ENCODE measurements around the gene ZRANB3.
"Not testable (repeated sequence)": the region's sequence is repeated elsewhere in the genome, so short reads cannot be mapped to it uniquely, and the experiment has no call there.

ZRANB3 gene

DNA sequence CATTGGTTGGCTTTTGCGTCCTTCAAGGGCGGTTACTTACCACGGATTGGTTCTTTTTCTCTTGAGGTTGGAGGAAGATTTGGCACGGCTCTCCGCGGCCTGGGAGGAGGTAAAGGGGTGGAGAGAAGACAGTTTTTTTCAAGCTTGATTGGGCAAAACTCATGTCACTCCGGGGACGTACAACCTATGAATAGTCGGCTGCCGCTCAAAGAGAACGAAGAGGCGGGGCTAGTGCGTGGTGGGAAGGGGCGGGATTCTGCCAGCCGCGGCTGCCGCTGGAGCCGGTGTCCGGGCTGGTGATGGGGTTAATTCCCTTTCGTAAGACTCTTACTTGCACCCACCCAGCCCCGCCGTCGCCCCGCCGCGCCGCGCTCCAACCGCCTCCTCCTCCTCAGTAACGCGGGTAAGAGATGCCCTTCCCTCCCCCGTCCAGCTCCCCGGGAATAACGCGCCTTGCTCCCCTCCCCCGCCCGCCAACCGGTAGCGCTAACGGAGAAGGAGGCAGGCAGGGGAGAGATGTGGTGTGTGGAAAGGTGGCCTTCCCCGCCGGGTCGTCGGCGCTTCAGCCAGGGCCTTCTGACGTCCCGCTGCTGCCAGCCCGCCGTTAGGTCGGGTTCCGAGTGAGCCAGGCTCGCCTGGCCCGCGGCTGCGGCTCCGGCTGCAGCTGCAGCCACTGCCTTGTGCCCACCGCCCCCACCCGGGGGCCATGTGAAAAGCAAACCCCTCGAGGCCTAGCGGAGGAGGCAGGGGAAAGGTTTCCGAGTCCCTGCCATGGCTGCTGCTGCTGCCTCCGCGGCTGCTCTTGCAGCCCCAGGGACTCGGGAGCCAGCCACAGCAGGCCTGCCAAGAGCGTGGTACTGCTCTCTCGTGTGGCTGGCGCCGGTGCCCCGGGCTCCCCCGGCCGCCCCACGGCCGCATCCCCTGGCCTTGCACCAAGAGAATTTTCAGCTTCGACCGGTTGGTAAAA is 496 bp upstream of the ZRANB3 start, which contains the start of gene R3HDM1:
TSS of gene R3HDM1 (plus strand) at position 254 of the 967 bp plus-strand sequence. CDS start 73,362 bp downstream, outside the sequence.
- Histone ChIP-seq H3K9ac (ENCODE audit: low read length) (peak within 1 kb of the TSS; percentile 79), H3K4me3 (ENCODE audit: low read length) (peak within 1 kb of the TSS; percentile 86), H3K27ac (ENCODE audit: low read depth, low read length) (peak within 1 kb of the TSS; percentile 94), H3K36me3 (ENCODE audit: control insufficient read depth, insufficient read depth, low read length) (no peaks in the 10 kb centered on the region), H3K4me1 (ENCODE audit: control insufficient read depth, insufficient read depth, low read length) (no peaks in the 10 kb centered on the region), H3K27me3 (ENCODE audit: control insufficient read depth, insufficient read depth, low read length) (no peaks in the 10 kb centered on the region)

DNA sequence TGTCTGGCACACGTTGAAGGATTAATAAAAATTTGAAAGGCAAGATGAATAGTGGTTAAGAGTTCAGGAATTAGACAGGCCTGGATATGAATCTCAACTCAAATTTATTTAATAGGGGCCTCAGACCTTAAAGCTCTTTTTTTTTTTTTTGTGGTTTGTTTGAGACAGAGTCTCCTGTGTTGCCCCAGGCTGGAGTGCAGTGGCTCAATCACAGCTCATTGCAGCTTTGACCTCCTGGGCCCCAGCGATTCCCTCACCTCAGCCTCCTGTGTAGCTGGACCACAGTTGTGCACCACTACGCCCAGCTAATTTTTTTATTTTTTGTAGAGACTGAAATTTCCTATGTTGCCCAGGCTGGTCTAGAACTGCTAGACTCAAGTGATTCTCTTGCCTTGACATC is 3.0 kb downstream of the ZRANB3 start:
- Histone ChIP-seq H3K9ac (ENCODE audit: low read length) (no peak overlapping the region), H3K4me3 (ENCODE audit: low read length) (no peak overlapping the region), H3K4me1 (ENCODE audit: control insufficient read depth, insufficient read depth, low read length) (no peaks in the 10 kb centered on the region), H3K27ac (ENCODE audit: low read depth, low read length) (no peak overlapping the region), H3K36me3 (ENCODE audit: control insufficient read depth, insufficient read depth, low read length) (no peaks in the 10 kb centered on the region), H3K27me3 (ENCODE audit: control insufficient read depth, insufficient read depth, low read length) (no peaks in the 10 kb centered on the region)

DNA sequence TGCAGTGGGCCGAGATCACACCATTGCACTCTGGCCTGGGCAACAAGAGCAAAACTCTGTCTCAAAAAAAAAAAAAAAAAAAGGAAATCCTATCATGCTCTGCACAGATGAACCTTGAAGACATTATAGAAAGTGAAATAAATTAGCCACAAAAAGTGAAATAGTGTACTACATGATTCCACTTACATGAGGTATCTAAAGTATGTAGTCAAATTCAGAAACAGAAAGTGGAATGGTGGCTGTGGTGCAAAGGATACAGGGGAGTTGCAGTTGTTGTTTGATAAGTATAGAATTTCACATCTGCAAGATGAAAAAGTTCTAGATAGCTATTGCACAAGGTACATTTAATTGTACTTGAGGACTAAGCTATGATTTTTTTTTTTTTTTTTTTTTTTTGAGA is 5.2 kb downstream of the ZRANB3 start:
- no peak overlapping the region for H3K27ac ChIP-seq (ENCODE audit: low read depth, low read length)
- no peaks in the 10 kb centered on the region for H3K36me3 ChIP-seq (ENCODE audit: control insufficient read depth, insufficient read depth, low read length)
- no peaks in the 10 kb centered on the region for H3K4me1 ChIP-seq (ENCODE audit: control insufficient read depth, insufficient read depth, low read length)
- H3K9ac ChIP-seq (ENCODE audit: low read length), result no peak overlapping the region
- no peaks in the 10 kb centered on the region for H3K27me3 ChIP-seq (ENCODE audit: control insufficient read depth, insufficient read depth, low read length)
- no peak overlapping the region for H3K4me3 ChIP-seq (ENCODE audit: low read length)

DNA sequence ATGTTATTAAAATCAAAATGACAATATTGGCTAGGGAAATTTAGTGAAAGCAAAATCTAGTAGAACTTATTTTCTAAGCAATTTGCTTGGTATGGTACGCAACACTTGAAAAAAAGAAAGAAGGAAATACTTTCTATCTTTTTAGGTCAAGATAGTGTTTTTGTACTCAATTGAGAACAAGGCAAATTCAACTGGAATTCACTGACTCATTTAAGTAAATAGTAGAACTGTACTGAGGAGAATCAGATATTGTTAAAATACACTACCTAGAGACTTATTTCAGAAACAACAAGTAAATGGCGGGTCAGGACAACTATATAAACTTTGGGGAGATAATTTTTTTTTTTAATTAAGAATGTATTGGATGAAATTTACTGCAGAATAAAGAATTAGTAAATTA is 18.9 kb downstream of the ZRANB3 start:
- Histone ChIP-seq H3K4me1 (ENCODE audit: control insufficient read depth, insufficient read depth, low read length) (no peaks in the 10 kb centered on the region), H3K36me3 (ENCODE audit: control insufficient read depth, insufficient read depth, low read length) (no peaks in the 10 kb centered on the region), H3K4me3 (ENCODE audit: low read length) (no peak overlapping the region), H3K9ac (ENCODE audit: low read length) (no peak overlapping the region), H3K27me3 (ENCODE audit: control insufficient read depth, insufficient read depth, low read length) (no peaks in the 10 kb centered on the region), H3K27ac (ENCODE audit: low read depth, low read length) (no peak overlapping the region)

DNA sequence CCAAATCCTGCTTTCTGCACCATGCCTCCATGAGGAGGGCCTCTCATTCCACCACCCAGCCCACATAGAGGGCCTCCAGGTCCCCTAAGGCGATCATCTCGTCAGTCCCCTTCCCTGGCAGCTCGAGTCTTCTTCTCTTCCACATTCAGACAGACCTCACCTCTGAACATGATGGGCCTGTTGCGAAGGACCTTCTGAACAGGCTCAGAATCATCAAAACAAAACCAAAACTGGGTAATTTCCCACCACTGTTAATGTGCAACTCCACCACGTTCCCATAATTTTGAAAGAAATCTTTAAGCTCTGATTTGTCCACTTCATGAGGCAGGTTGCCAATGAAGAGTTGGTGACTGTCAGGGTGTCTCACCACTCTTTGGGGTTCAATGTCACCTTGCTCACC is 20.4 kb downstream of the ZRANB3 start:
- Histone ChIP-seq H3K4me1 (ENCODE audit: control insufficient read depth, insufficient read depth, low read length) (no peaks in the 10 kb centered on the region), H3K4me3 (ENCODE audit: low read length) (no peak overlapping the region), H3K9ac (ENCODE audit: low read length) (no peak overlapping the region), H3K36me3 (ENCODE audit: control insufficient read depth, insufficient read depth, low read length) (no peaks in the 10 kb centered on the region), H3K27me3 (ENCODE audit: control insufficient read depth, insufficient read depth, low read length) (no peaks in the 10 kb centered on the region), H3K27ac (ENCODE audit: low read depth, low read length) (no peak overlapping the region)

DNA sequence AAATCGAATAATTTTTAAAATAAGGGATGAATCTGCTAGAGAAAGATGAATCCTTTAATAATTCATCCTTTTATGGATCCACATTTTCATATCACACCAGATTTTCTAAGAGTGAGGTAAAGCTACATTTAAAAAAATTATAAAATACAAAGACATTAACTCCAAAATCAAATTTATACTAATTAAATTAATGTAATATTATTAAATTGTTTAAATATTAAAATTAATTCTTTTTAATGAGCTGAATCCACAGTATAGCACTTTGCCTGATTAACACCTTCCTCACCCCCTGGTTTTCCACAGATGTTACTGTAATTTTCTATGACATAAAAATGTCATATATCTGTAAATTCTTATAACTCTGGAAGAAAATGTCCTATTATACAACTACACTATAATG is 26.2 kb downstream of the ZRANB3 start:
- Histone ChIP-seq H3K4me3 (ENCODE audit: low read length) (no peak overlapping the region), H3K27ac (ENCODE audit: low read depth, low read length) (no peak overlapping the region), H3K4me1 (ENCODE audit: control insufficient read depth, insufficient read depth, low read length) (no peaks in the 10 kb centered on the region), H3K27me3 (ENCODE audit: control insufficient read depth, insufficient read depth, low read length) (no peaks in the 10 kb centered on the region), H3K9ac (ENCODE audit: low read length) (no peak overlapping the region), H3K36me3 (ENCODE audit: control insufficient read depth, insufficient read depth, low read length) (no peaks in the 10 kb centered on the region)

DNA sequence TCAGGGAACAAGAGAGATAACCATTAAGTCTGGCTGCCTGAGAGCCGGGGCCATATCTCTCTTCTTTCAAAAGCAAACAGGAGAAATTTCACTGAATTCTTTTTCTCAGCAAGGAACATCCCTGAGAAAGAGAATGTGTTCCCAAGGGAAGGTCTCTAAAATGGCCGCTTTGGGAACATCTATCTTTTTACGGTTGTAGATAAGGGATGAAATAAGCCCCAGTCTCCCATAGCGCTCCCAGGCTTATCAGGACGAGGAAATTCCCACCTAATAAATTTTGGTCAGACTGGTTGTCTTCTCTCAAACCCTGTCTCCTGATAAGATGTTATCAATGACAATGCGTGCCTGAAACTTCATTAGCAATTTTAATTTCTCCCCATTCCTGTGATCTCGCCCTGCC is 32.4 kb downstream of the ZRANB3 start:
- H3K9ac ChIP-seq (ENCODE audit: low read length); H3K4me1 ChIP-seq (ENCODE audit: control insufficient read depth, insufficient read depth, low read length); H3K27ac ChIP-seq (ENCODE audit: low read depth, low read length); H3K4me3 ChIP-seq (ENCODE audit: low read length); H3K27me3 ChIP-seq (ENCODE audit: control insufficient read depth, insufficient read depth, low read length); H3K36me3 ChIP-seq (ENCODE audit: control insufficient read depth, insufficient read depth, low read length): not testable (repeated sequence)

DNA sequence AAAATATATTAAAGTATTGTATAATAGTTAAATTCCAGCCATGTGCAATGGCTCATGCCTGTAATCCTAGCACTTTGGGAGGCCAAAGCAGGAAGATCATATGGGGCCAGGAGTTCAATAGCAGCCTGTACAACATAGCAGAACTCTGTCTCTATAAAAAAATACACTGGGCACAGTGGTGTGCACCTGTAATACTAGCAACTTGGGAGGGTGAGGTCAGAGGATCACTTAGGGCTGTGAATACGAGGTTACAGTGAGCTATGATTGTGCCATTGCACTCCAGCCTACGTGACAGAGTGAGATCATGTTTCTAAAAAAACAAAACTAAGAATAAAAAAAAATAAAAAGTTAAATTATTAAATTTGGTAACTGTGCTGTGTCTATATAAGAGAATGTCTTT is 36.1 kb downstream of the ZRANB3 start:
- H3K27me3 ChIP-seq (ENCODE audit: control insufficient read depth, insufficient read depth, low read length), result no peaks in the 10 kb centered on the region
- no peaks in the 10 kb centered on the region for H3K4me1 ChIP-seq (ENCODE audit: control insufficient read depth, insufficient read depth, low read length)
- H3K9ac ChIP-seq (ENCODE audit: low read length), result no peak overlapping the region
- H3K4me3 ChIP-seq (ENCODE audit: low read length), result no peak overlapping the region
- H3K36me3 ChIP-seq (ENCODE audit: control insufficient read depth, insufficient read depth, low read length), result no peaks in the 10 kb centered on the region
- no peak overlapping the region for H3K27ac ChIP-seq (ENCODE audit: low read depth, low read length)

DNA sequence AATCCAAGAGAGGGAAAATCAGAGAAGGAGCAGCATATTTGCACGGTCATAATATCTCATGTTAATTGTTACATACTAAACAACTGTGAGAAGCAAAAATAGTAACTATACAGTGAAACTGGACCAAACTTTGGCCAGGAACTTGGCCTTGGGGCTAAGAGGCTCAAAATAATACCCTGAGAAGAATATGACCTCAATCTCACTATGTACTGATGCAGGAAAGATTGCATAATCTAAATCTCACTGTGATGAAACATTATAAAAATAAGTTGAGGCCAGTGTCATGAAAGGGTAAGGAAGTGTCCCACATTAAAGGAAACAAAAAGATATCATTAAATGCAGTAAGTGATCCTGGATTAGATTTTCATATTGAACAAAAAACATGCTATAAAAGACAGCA is 36.5 kb downstream of the ZRANB3 start:
- no peak overlapping the region for H3K9ac ChIP-seq (ENCODE audit: low read length)
- H3K4me3 ChIP-seq (ENCODE audit: low read length), result no peak overlapping the region
- no peak overlapping the region for H3K27ac ChIP-seq (ENCODE audit: low read depth, low read length)
- H3K27me3 ChIP-seq (ENCODE audit: control insufficient read depth, insufficient read depth, low read length), result no peaks in the 10 kb centered on the region
- no peaks in the 10 kb centered on the region for H3K4me1 ChIP-seq (ENCODE audit: control insufficient read depth, insufficient read depth, low read length)
- H3K36me3 ChIP-seq (ENCODE audit: control insufficient read depth, insufficient read depth, low read length), result no peaks in the 10 kb centered on the region

DNA sequence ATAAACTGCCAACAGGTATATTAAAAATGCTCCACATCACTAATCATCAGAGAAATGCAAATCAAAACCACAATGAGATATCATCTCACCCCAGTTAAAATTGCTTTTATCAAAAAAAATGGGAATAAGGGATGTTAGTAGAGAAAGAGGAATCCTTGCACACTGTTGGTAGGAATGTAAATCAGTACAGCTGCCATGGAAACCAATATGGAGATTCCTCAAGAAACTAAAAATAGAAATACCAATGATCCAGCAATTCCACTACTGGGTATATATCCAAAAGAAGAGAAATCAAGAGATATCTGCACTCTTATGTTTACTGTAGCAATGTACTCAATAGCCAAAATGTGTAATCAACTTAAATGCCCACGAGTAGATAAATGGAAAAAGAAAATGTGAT is 40.6 kb downstream of the ZRANB3 start:
- H3K4me1 ChIP-seq (ENCODE audit: control insufficient read depth, insufficient read depth, low read length), result no peaks in the 10 kb centered on the region
- H3K9ac ChIP-seq (ENCODE audit: low read length), result no peak overlapping the region
- H3K4me3 ChIP-seq (ENCODE audit: low read length), result no peak overlapping the region
- no peaks in the 10 kb centered on the region for H3K36me3 ChIP-seq (ENCODE audit: control insufficient read depth, insufficient read depth, low read length)
- no peak overlapping the region for H3K27ac ChIP-seq (ENCODE audit: low read depth, low read length)
- no peaks in the 10 kb centered on the region for H3K27me3 ChIP-seq (ENCODE audit: control insufficient read depth, insufficient read depth, low read length)

DNA sequence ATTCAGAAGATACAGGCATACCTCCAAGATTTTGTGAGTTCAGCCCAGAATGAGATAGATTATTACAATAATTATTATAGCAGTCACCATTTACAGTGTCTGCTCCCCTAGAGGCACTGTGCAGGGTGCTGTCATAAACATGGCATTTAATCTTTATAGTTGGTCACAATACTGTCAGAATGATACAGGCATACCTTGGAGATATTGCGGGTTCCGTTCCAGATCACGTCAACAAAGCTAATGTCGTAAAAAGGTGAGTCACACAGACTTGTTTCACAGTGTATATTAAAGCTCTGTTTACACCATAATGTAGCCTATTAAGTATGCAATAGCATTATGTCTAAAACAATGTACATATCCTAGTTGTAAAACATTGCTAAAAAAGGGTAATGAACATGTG is 45.6 kb downstream of the ZRANB3 start:
- H3K27me3 ChIP-seq (ENCODE audit: control insufficient read depth, insufficient read depth, low read length), result no peaks in the 10 kb centered on the region
- no peaks in the 10 kb centered on the region for H3K36me3 ChIP-seq (ENCODE audit: control insufficient read depth, insufficient read depth, low read length)
- H3K4me1 ChIP-seq (ENCODE audit: control insufficient read depth, insufficient read depth, low read length), result no peaks in the 10 kb centered on the region
- no peak overlapping the region for H3K4me3 ChIP-seq (ENCODE audit: low read length)
- H3K27ac ChIP-seq (ENCODE audit: low read depth, low read length), result no peak overlapping the region
- no peak overlapping the region for H3K9ac ChIP-seq (ENCODE audit: low read length)

DNA sequence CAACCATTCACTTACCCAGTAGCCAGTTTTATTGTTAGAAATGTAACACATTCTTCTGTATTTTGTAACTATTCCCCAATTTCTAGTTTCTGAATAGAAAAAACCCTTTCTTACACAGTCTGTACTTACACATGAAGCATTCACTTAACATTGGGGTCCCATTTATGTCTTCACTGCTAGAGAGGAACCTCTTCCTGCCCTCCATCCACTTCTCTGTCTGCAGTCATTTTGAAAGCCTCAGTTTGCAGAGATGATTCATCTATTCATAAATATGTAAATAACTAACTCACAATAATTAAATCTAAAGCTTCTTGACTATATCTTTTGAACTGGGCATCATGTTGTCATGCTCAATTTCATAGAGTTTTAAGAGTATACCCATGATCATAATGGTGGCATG is 55.9 kb downstream of the ZRANB3 start:
- no peaks in the 10 kb centered on the region for H3K36me3 ChIP-seq (ENCODE audit: control insufficient read depth, insufficient read depth, low read length)
- H3K4me1 ChIP-seq (ENCODE audit: control insufficient read depth, insufficient read depth, low read length), result no peaks in the 10 kb centered on the region
- H3K9ac ChIP-seq (ENCODE audit: low read length), result no peak overlapping the region
- no peak overlapping the region for H3K4me3 ChIP-seq (ENCODE audit: low read length)
- H3K27me3 ChIP-seq (ENCODE audit: control insufficient read depth, insufficient read depth, low read length), result no peaks in the 10 kb centered on the region
- H3K27ac ChIP-seq (ENCODE audit: low read depth, low read length), result no peak overlapping the region

DNA sequence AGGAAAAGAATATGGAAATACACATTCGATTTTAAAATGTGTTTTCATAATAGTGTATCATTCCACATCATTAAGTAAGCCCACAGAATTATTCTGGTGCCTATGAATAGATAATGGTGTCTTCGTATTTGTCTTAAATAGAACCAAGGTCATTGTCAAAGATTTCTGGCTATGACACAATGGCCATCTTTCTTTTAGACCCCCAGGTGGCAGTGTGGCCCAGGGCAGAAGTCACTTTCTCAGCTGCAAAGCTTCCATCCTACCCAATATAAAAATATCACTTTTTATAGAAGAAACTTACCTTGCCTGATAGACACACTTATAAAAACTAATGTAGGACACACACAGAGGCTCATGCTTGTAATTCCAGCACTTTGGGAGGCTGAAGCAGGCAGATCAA is 57.5 kb downstream of the ZRANB3 start:
- Histone ChIP-seq H3K36me3 (ENCODE audit: control insufficient read depth, insufficient read depth, low read length) (no peaks in the 10 kb centered on the region), H3K27ac (ENCODE audit: low read depth, low read length) (no peak overlapping the region), H3K4me1 (ENCODE audit: control insufficient read depth, insufficient read depth, low read length) (no peaks in the 10 kb centered on the region), H3K9ac (ENCODE audit: low read length) (no peak overlapping the region), H3K4me3 (ENCODE audit: low read length) (no peak overlapping the region), H3K27me3 (ENCODE audit: control insufficient read depth, insufficient read depth, low read length) (no peaks in the 10 kb centered on the region)

All from rectal smooth muscle tissue (tissue), 1 donor.